ENCODE measurements around the gene FBXO8. TPM values are rescaled to one million over a fixed set of nuclear protein-coding genes. Genes with fewer than 3 reads are reported as not detected.

The FBXO8 gene
- 38.1 and 39.0 TPM in 2 replicates for total RNA-seq

GRCh38 chr4:174283507-174284471 is at the start of gene FBXO8, which contains the start of gene CEP44:
Gene FBXO8 (minus strand): TSS chr4:174283667. CDS start chr4:174263092, 20,575 bp downstream.
Gene CEP44 (plus strand): TSS chr4:174283911. CDS start chr4:174299122, 15,211 bp downstream.

Other genes with a start within 250 kb of the FBXO8 start
- 21.5 and 33.8 TPM in 2 replicates for gene CEP44, start 244 bp upstream of the FBXO8 start, total RNA-seq
- gene HPGD, start 238.8 kb upstream of the FBXO8 start, total RNA-seq, result 1.5 and 9.8 TPM in 2 replicates